Measurements from ENCODE around the gene GAS6. TPM values are rescaled to one million over a fixed set of nuclear protein-coding genes. Genes with fewer than 3 reads are reported as not detected.
A peak's percentile ranks its signal among the peaks of the same experiment; 100 is the strongest.

The GAS6 gene
- total and polyA plus RNA-seq, 9 of the 15 experiments (the other 6 are each of a cell fraction or from before 2014, with no cell fraction given), result 0.14 to 9.7 (median 4.7) TPM; not detected in 1

DNA sequence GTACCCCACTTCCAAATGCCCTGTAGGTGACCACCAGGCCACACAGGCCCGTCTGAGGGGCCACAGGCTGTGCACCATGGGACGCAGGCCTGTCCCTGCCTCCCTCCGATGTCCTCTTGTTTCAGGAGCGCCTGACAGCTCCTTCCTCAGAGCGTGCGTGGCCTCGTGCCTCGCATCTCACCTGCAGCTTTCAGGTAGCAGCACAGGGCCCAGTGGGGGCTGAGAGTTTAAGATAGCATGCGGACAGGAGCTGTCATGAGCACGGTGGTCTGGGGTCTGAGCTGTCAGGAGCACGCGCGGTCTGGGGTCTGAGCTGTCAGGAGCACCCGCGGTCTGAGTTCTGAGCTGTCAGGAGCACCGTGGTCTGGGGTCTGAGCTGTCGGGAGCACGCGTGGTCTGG is 40.1 kb downstream of the GAS6 start (continued):
- no peak for TF ChIP-seq POLR2G (IDR thresholded peaks at IDR 0.05; ENCODE audit: low read depth, low read length)

DNA sequence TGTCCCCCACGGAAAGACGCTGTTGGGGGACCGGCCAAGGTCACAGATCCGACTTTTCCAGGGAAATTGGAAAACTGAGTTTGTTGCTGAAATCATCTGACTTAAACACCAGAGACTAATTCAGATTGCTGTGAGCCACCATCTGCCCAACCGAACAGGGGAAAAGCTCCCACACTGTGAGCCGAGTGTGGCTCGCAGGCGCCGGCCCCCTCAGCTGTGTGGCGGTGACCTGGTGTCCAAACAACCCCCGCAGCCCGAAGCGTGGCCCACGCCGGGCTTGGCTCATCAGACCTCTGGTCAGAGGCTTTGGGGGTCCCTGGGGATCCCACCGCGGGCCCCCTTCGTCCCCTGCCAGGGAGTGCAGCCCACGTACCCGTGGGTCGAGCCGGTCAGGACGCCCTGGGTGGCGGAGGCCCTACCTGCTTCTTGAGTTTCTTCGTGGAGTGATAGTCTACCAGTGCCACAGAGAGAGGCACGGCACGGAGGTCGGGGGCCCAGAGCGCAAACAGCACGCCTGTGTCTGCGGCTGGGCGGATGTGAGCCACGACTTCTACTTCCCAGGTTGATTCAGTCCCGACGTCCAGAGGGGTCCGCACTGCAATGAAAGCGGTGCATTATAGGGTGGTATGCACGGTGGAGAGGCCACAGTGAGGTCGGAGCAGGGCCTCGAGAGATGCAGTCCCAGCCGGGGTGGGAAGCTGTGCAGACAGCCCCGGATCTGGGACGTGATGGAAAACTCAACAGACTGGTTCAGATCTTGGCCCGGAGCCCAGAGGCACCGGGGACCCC is 40.7 kb downstream of the GAS6 start:
- H3K4me1 ChIP-seq (replicated peaks in 1 of 2; ENCODE audit: control insufficient read depth in 2 of 2, insufficient read depth in 2 of 2, low read length in 2 of 2), result peaks cover 0 to 26% of the 10 kb centered on the region in 2 experiments; a peak in 2 of 5 replicates
- DNase-seq (ENCODE audit: extremely low read depth in 1 of 4, low spot score in 3 of 4) (no peak), ATAC-seq (no peak), FAIRE-seq (no peak)
- ChIA-PET POLR2A (no interaction called here), CTCF (ENCODE audit: low intra/inter-chr PET ratio) (no interaction called here)
- no peaks in the 10 kb centered on the region for H3K79me2 ChIP-seq (ENCODE audit: control insufficient read depth, insufficient read depth, low read length)
- no peaks in the 10 kb centered on the region for H3K9me1 ChIP-seq (ENCODE audit: control insufficient read depth, insufficient read depth, low read length)
- no peaks in the 10 kb centered on the region for H4K20me1 ChIP-seq (replicated peaks; ENCODE audit: control insufficient read depth, insufficient read depth, low read length)
- no peak for TF ChIP-seq RBM25 (IDR thresholded peaks at IDR 0.05; ENCODE audit: low read depth, low read length, severe bottlenecking)
- TF ChIP-seq POLR2G (IDR thresholded peaks at IDR 0.05; ENCODE audit: low read depth, low read length), result 0 out of 2 replicates have a peak, but pooled peaks have one; percentile 13
- TF ChIP-seq CREM (IDR thresholded peaks at IDR 0.05; ENCODE audit: low read depth), result no peak
- TF ChIP-seq ZNF124 (CRISPR knock-in tag; IDR thresholded peaks at IDR 0.05), result no peak
- no TSS peak for BruUV-seq (replicated peaks)
- in situ Hi-C loops (cut with MboI) (loop anchor here (10.0 kb wide), 1 partner anchor 92 kb away; no protein-coding TSS in a partner anchor), intact Hi-C loops (cut with micrococcal nuclease) (no loop called here)
- no peaks in the 10 kb centered on the region for H3K36me3 ChIP-seq (ENCODE audit: control insufficient read depth, insufficient read depth, low read length)
- H2AFZ ChIP-seq (ENCODE audit: low read depth, low read length), result no peak overlapping the region
- no peak overlapping the region for H3K4me2 ChIP-seq (ENCODE audit: insufficient read depth, low read length)
- no peaks in the 10 kb centered on the region for H3K27me3 ChIP-seq (ENCODE audit: control insufficient read depth in 2 of 2, insufficient read depth in 2 of 2, low read length in 2 of 2)
- H3K9ac ChIP-seq (ENCODE audit: insufficient read depth in 1 of 2, low read depth in 2 of 2, low read length in 2 of 2), result no peak overlapping the region
- H3K27ac ChIP-seq (ENCODE audit: extremely low read depth, low read depth, low read length), result no peak overlapping the region
- H3K9me3 ChIP-seq (replicated peaks; ENCODE audit: control insufficient read depth, insufficient read depth, low read depth, low read length), result no peaks in the 10 kb centered on the region
- WGBS (ENCODE audit: insufficient coverage, low coverage, missing lambda C conversion rate), result 70% methylated on average over 17 of the region's 45 CpGs
- H3K4me3 ChIP-seq, result no peak overlapping the region

Measured in K562 (cell line).